Upper lobe of right lung (tissue), 1 donor: ENCODE results near the gene ATAD3B. TPM values are rescaled to one million over a fixed set of nuclear protein-coding genes. Genes with fewer than 3 reads are reported as not detected.

ENCODE experiments used
- ATAC-seq: fragments of 200-7000 bp; cut with Tn5 transposase; one replicate; pipeline ENCODE4 v1.9.1; 2020; ENCODE audit warnings: mild to moderate bottlenecking, moderate library complexity
- DNase-seq: peaks from one replicate; pipeline ENCODE4 v3.0.0-alpha.2; 2020
- H3K27ac ChIP-seq: fragments of 200-600 bp; one replicate; pipeline ENCODE4 v1.8.0; 2022
- H3K27me3 ChIP-seq: fragments of 200-600 bp; one replicate; pipeline ENCODE4 v1.8.0; 2022; ENCODE audit warnings: mild to moderate bottlenecking
- H3K36me3 ChIP-seq: fragments of 200-600 bp; one replicate; pipeline ENCODE4 v1.8.0; 2022
- H3K4me1 ChIP-seq: fragments of 200-600 bp; one replicate; pipeline ENCODE4 v1.8.0; 2022
- H3K4me3 ChIP-seq: fragments of 200-600 bp; one replicate; pipeline ENCODE4 v1.8.0; 2022; ENCODE audit warnings: mild to moderate bottlenecking
- H3K9me3 ChIP-seq: fragments of 200-600 bp; one replicate; pipeline ENCODE4 v1.8.0; 2022
- CTCF ChIP-seq: fragments of 200-600 bp; IDR thresholded peaks from one replicate; pipeline ENCODE4 v1.8.0; 2022; ENCODE audit warnings: antibody characterized with exemption
- intact Hi-C: fragments of 100-400 bp; cut with DNase I; formaldehyde crosslinking; loops from one replicate; pipeline ENCODE4 v1.11.0; 2022
- long read RNA-seq: library from polyadenylated mRNA; unstranded; transcript quantifications from one replicate; pipeline ENCODE4 v2.0.0, GENCODE V29; 2021
- total RNA-seq: library from RNA; stranded (reverse); fragmentation: NEBNext Ultra II Directional; extraction: Animal tissue kit (Norgen Biotek cat#: 25700); gene quantifications from one replicate; pipeline ENCODE4 v1.2.1, GENCODE V29; 2021
- donor health status: DM: no; HTN: yes; CAD: no; lungs with severe emphysema.

Gene ATAD3B
- total RNA-seq = 24.3 TPM
- long read RNA-seq, full-length matches to known transcripts = 8 of 45 reads
- long read RNA-seq, partial matches to known transcripts = 15 of 45 reads
- long read RNA-seq, other reads (novel, unspliced or antisense) = 22 of 45 reads

- ATAC-seq (peak; percentile 98), DNase-seq (peak; percentile 98)
- Histone ChIP-seq H3K27ac (peak within 1 kb of the TSS; percentile 63), H3K27me3 (no peaks in the 10 kb centered on the region), H3K4me3 (peak within 1 kb of the TSS; percentile 92), H3K9me3 (no peaks in the 10 kb centered on the region), H3K36me3 (no peaks in the 10 kb centered on the region), H3K4me1 (peaks cover 19% of the 10 kb centered on the region)
- intact Hi-C loops = no loop called here
- TF ChIP-seq CTCF = no peak
These were observed at the start of gene ATAD3B for GRCh38 chr1:1471389-1472052. Gene ATAD3B (plus strand): TSS chr1:1471765. CDS start chr1:1471885, 120 bp downstream.

- no peak overlapping the region for H3K4me3 ChIP-seq
- TF ChIP-seq CTCF = no peak
- ATAC-seq = no peak
- intact Hi-C loops = no loop called here
- DNase-seq = no peak
- no peaks in the 10 kb centered on the region for H3K4me1 ChIP-seq
- H3K9me3 ChIP-seq = no peaks in the 10 kb centered on the region
- no peaks in the 10 kb centered on the region for H3K27me3 ChIP-seq
- peak overlapping the region; percentile 81 for H3K27ac ChIP-seq
- no peaks in the 10 kb centered on the region for H3K36me3 ChIP-seq
These were observed 49.6 kb upstream of the ATAD3B start for GRCh38 chr1:1421907-1422464.

GRCh38 chr1:1422465-1423244 lies 48.9 kb upstream of the ATAD3B start:
- H3K36me3 ChIP-seq = no peaks in the 10 kb centered on the region
- ATAC-seq (no peak), DNase-seq (no peak)
- H3K27me3 ChIP-seq = no peaks in the 10 kb centered on the region
- no peaks in the 10 kb centered on the region for H3K4me1 ChIP-seq
- intact Hi-C loops = no loop called here
- no peaks in the 10 kb centered on the region for H3K9me3 ChIP-seq
- TF ChIP-seq CTCF = no peak
- no peak overlapping the region for H3K27ac ChIP-seq
- H3K4me3 ChIP-seq = no peak overlapping the region

GRCh38 chr1:1423245-1423597 lies 48.3 kb upstream of the ATAD3B start:
- H3K27ac ChIP-seq = no peak overlapping the region
- intact Hi-C loops = no loop called here
- no peaks in the 10 kb centered on the region for H3K27me3 ChIP-seq

GRCh38 chr1:1424707-1425106 lies 46.9 kb upstream of the ATAD3B start:
- H3K27me3 ChIP-seq = no peaks in the 10 kb centered on the region
- no peaks in the 10 kb centered on the region for H3K9me3 ChIP-seq
- no peak overlapping the region for H3K27ac ChIP-seq
- DNase-seq (no peak), ATAC-seq (no peak)
- intact Hi-C loops = no loop called here
- no peak overlapping the region for H3K4me3 ChIP-seq
- TF ChIP-seq CTCF = no peak
- H3K4me1 ChIP-seq = peaks cover 6% of the 10 kb centered on the region
- no peaks in the 10 kb centered on the region for H3K36me3 ChIP-seq

More at GRCh38 chr1:1423245-1423597, 48.3 kb upstream of the ATAD3B start:
- no peak for TF ChIP-seq CTCF
- no peak for ATAC-seq
- H3K4me1 ChIP-seq = no peaks in the 10 kb centered on the region
- H3K36me3 ChIP-seq = no peaks in the 10 kb centered on the region
- DNase-seq = no peak
- H3K4me3 ChIP-seq = no peak overlapping the region
- no peaks in the 10 kb centered on the region for H3K9me3 ChIP-seq
